SKM-1 (cell line): ENCODE measurements around the gene PDXDC1.
"Not testable (repeated sequence)": the region's sequence is repeated elsewhere in the genome, so short reads cannot be mapped to it uniquely, and the experiment has no call there.

ENCODE experiments used
- DNase-seq: peaks from one replicate; lab custom pipeline; 2025; ENCODE audit not compliant: unreplicated experiment; lab: John Stamatoyannopoulos, UW

Gene PDXDC1

DNA sequence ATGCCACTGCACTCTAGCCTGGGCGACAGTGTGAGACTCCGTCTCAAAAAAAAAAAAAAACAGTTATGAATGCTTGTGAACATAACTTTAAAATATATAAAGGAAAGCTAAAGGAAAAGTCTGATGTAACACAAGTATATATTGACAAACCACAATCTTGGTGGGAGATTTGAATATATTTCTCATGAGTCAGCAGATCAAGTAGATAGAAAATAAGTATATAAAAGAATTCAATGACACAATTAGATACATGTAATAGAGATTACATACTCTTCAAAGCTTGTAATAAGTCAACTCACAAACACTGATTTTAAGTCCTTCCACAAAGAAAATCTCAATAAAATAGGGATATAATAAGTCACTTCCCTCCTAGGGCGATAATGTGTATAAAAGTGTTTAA lies 40.8 kb downstream of the PDXDC1 start:
- DNase-seq: not testable (repeated sequence)

DNA sequence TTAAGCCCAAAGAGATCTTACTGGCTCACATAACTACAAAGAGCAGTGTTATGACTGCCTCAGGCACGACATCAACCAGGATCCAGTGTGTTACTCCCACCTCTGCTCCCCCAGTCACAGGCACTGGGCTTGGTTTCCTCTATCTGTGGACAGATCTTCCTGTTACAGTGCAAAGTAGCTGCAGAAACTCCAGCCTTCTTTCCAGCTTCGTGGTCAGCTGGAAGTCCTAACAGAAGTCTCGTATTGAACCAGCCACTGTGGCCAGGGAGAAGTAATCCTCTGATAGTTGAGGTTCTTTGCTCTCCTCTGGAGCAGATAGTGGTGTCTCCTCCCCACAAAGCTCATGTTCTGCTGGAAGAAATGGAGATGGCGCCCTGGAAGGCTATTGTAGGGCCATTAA lies 41.5 kb downstream of the PDXDC1 start:
- not testable (repeated sequence) for DNase-seq

GRCh38 chr16:15016951-15017580 lies 42.2 kb downstream of the PDXDC1 start:
- not testable (repeated sequence) for DNase-seq

- not testable (repeated sequence) for DNase-seq
Observed at GRCh38 chr16:15021429-15021828, 46.6 kb downstream of the PDXDC1 start.

DNA sequence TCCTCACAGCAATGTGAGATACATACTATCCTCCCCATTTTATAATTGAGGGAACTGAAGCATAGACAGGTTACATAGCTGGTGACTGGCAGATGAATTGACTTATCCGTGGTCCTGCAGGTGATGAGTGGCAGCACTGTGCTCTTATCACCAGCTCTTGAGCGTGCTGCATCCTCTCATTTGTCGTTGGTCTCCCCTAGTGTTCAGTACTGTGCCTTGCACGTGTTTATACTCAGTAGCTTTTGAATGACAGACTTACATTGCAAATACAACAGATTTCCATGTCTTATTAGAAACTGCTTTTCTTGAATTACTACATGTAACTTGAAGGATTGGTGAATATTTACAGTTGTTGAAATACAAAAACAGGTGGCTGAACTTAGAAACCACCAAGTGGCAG lies 47.4 kb downstream of the PDXDC1 start:
- DNase-seq: not testable (repeated sequence)

DNA sequence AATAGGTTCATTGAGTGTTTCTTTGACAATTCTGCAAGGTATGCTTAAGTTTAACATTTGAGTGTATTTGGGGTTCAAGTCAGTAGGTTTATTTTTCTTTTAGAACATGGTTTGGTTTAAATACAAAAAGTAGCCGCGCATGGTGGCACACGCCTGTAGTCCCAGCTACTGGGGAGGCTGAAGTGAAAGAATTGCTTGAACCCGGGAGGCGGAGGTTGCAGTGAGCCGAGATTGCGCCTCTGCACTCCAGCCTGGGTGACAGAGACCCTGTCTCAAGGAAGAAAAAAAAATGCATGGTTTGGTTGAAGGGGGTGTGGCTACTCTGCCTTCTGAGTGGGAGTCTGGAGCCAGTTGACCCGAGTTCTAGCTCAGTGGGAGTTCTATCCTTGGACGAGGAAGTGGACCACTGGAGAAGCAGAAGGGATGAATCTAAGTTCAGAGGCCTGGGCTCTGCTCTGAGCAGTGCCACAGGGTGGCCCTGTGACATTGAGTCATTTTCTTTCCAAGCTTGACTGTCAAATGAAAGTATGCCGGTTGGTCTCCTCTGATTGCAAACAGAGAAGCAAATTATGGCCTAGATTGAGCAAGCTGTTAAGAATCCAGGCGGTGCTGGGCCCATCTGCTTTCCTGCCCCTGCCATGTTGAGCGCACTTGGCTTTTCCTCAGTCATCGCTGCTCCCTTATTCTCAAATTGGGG lies 48.7 kb downstream of the PDXDC1 start:
- DNase-seq: not testable (repeated sequence)

- DNase-seq: not testable (repeated sequence)
Observed at GRCh38 chr16:15024858-15025199, 50.0 kb downstream of the PDXDC1 start.

GRCh38 chr16:15025234-15025951 lies 50.6 kb downstream of the PDXDC1 start:
- not testable (repeated sequence) for DNase-seq

DNA sequence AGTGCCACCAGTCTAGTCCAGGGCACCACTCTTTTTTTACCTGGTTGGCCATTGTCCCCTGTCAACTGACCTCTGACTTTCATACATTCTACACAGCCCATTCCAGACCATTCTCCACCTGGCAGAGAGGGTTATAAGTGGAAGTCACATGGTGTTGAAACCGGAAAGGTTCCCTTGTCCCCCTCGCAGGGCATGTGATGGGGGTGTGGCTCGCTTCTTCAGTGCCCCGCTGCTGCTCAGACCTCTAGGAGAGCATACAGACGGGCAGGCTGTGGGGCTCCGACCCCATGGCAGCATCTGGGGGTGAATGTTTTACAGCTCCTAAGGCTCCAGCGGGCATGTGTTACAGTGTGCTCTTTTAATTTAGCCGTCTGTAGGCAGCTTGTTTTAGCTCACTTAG lies 52.2 kb downstream of the PDXDC1 start:
- not testable (repeated sequence) for DNase-seq

DNA sequence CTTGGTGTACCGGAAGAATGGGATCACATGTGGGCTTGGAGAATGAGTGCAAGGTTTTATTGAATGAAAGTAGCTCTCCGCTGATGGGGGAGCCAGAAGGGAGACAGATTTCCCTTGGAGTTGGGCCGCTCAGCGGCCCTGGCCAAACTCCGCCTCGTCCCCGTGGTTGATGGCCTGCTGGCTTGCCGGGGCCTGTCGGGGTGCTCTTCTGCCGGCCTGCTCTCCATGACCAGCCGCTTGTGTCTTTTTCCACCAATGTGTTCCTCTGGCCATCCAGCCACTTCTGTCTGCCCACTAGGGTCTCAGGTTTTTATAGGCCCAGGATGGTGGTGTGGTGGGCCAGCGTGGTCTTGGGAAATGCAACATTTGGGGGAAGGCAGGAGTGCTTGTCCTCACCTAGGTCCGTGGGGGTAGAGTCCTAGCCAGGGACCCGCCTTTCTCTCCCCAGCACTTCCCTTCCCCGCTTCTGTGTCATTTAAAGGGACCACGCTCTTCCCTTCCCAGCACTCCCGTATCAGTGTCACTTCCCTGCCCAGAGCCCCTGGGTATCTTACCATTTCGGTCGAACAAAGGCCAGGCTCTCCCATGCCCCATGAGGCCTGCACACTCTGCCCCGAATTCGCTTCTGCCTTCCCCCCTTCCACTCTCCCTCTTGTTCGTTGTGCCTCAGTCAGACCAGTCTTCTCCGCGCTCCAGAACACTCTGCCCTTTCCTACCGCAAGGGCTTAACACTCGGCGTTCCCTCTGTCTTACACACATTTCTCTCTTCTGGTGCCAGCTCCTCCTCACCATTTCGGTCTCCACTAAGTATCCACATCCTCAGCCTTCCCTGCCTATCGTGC lies 52.9 kb downstream of the PDXDC1 start:
- DNase-seq: not testable (repeated sequence)

DNA sequence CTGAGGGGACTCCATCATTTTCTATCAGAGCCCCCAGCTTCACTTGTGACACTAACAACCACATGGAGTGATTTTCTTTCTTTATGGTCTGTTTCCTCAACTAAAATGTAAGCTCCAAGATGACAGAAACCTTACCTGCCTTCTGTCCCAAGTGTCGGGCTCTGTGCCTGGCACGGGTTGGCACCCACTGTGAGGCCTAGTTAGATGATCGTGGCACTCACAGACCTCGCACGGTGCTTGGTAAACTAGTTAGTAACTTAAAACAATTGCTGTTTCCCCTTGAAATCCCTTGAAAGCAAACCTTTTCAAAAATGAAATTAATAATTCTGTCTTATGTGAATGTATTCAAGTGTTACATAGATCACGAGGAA lies 53.5 kb downstream of the PDXDC1 start:
- DNase-seq: not testable (repeated sequence)

GRCh38 chr16:15028801-15029698 lies 54.2 kb downstream of the PDXDC1 start:
- not testable (repeated sequence) for DNase-seq

GRCh38 chr16:15029749-15030148 lies 54.9 kb downstream of the PDXDC1 start:
- not testable (repeated sequence) for DNase-seq

DNA sequence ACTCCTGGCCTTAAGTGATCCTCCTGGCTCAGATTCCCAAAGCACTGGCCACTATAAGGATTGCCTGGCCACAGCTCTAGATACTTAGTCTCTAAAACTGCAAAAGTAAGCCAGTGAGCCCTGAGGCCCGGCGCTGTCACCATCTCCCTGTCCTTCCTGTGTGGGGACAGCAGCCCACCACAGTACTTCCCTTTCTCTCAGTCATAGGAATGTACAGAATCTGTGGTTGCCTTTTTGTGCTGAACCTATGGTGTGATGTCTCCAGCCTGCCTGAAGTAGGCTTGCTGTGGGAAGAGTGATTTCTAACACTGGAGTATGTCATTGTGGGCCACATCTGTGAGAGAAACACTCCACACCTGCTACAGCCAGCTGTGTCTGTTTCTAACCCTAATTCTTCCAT lies 56.4 kb downstream of the PDXDC1 start:
- peak; percentile 30 for DNase-seq

DNA sequence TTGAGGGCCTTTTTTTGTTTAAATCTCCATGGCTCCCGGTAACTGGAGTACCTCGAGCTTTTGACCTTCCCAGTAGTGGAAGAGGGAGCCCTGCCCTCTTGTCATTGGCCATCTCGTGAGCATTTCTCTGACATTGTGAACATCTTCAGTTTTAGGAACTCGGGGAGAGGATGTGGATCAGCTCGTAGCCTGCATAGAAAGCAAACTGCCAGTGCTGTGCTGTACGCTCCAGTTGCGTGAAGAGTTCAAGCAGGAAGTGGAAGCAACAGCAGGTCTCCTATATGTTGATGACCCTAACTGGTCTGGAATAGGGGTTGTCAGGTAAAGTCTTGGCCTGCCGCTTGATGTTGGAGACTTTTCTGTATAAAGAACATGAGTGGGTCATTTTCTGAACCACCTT lies 56.8 kb downstream of the PDXDC1 start:
- no peak for DNase-seq

GRCh38 chr16:15032547-15033308 lies 57.9 kb downstream of the PDXDC1 start:
- no peak for DNase-seq

GRCh38 chr16:15033309-15033707 lies 58.5 kb downstream of the PDXDC1 start:
- no peak for DNase-seq

DNA sequence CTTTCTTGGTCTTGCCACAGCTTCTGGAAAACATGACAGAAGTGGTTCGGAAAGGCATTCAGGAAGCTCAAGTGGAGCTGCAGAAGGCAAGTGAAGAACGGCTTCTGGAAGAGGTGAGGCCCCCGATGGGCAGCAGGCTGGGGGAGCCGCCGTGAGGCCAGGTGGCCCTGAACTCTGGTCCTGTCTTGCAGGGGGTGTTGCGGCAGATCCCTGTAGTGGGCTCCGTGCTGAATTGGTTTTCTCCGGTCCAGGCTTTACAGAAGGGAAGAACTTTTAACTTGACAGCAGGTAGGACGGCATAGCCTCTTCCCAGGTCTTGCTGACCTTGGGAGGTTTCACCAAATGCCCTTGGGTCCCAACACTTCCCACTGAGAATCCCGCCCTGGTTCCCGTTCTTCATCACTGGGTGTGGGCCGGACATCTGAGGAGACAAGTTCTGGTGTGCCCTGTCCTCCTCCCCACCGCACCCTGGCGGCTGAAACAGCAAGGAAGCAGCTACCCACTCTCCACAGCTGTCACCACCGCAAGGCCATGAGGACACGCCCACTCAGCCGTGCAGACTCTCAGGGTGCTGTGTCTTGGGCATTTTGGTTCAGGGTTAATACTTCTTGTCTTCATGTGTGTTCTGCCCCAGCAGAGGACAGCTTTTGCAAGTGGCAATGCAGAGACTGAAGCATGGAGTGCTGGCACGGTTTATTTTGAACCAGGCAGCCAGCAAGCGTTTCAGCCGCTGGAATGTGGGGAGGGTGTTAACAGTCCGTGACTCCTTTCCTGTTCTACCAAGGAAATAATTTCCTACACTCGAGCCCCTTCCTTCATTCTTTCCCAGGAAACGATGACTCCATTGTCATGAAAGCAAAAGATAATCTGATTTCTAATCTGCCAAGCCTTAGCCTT lies 59.7 kb downstream of the PDXDC1 start:
- DNase-seq: no peak
